ENCODE results near the gene IFT74. TPM values are rescaled to one million over a fixed set of nuclear protein-coding genes. Genes with fewer than 3 reads are reported as not detected.

The IFT74 gene
- total RNA-seq, 1 donor from 2014 or later = 15.6 TPM

- no peaks in the 10 kb centered on the region for H3K27me3 ChIP-seq (ENCODE audit: low read depth)
- no peaks in the 10 kb centered on the region for H3K9me3 ChIP-seq
- intact Hi-C loops (cut with DNase I) = loop anchor here (10.0 kb wide), 1 partner anchor 60 kb away; no protein-coding TSS in a partner anchor
- no peak for DNase-seq
- peaks cover 6% of the 10 kb centered on the region for H3K36me3 ChIP-seq
- no peak for ATAC-seq
- no peak for TF ChIP-seq CTCF (IDR thresholded peaks at IDR 0.05)
- H3K27ac ChIP-seq = no peak overlapping the region
- H3K4me3 ChIP-seq = no peak overlapping the region
- H3K4me1 ChIP-seq = no peaks in the 10 kb centered on the region
Observed at GRCh38 chr9:26974927-26975326, 18.7 kb downstream of the IFT74 start.

GRCh38 chr9:26975728-26976707 lies 19.8 kb downstream of the IFT74 start:
- H3K4me3 ChIP-seq = no peak overlapping the region
- H3K36me3 ChIP-seq = peaks cover 8% of the 10 kb centered on the region
- intact Hi-C loops (cut with DNase I) = loop anchor here (10.0 kb wide), 1 partner anchor 59 kb away; no protein-coding TSS in a partner anchor
- no peaks in the 10 kb centered on the region for H3K27me3 ChIP-seq (ENCODE audit: low read depth)
- H3K9me3 ChIP-seq = no peaks in the 10 kb centered on the region
- peak; percentile 56 for TF ChIP-seq CTCF (IDR thresholded peaks at IDR 0.05)
- H3K27ac ChIP-seq = no peak overlapping the region
- DNase-seq = no peak
- ATAC-seq = peak; percentile 32 to 59
- H3K4me1 ChIP-seq = no peaks in the 10 kb centered on the region

- no peak for DNase-seq
- intact Hi-C loops (cut with DNase I) = no loop called here
- no peaks in the 10 kb centered on the region for H3K4me1 ChIP-seq
- no peak overlapping the region for H3K27ac ChIP-seq
- peaks cover 67% of the 10 kb centered on the region for H3K36me3 ChIP-seq
- H3K4me3 ChIP-seq = no peak overlapping the region
- no peak for TF ChIP-seq CTCF (IDR thresholded peaks at IDR 0.05)
- H3K9me3 ChIP-seq = no peaks in the 10 kb centered on the region
- no peaks in the 10 kb centered on the region for H3K27me3 ChIP-seq (ENCODE audit: low read depth)
- no peak for ATAC-seq
Observed at GRCh38 chr9:26983340-26983739, 27.1 kb downstream of the IFT74 start.

GRCh38 chr9:26995810-26996209 lies 39.6 kb downstream of the IFT74 start:
- no peak for DNase-seq
- TF ChIP-seq CTCF (IDR thresholded peaks at IDR 0.05) = no peak
- Histone ChIP-seq H3K4me3 (no peak overlapping the region), H3K4me1 (no peaks in the 10 kb centered on the region), H3K27me3 (ENCODE audit: low read depth) (no peaks in the 10 kb centered on the region), H3K36me3 (peaks cover 10% of the 10 kb centered on the region), H3K27ac (no peak overlapping the region), H3K9me3 (no peaks in the 10 kb centered on the region)
- intact Hi-C loops (cut with DNase I) = no loop called here
- ATAC-seq = no peak

GRCh38 chr9:27003426-27004077 lies 47.3 kb downstream of the IFT74 start:
- H3K27ac ChIP-seq = no peak overlapping the region
- peaks cover 2% of the 10 kb centered on the region for H3K36me3 ChIP-seq
- no peak overlapping the region for H3K4me3 ChIP-seq
- H3K27me3 ChIP-seq (ENCODE audit: low read depth) = no peaks in the 10 kb centered on the region
- intact Hi-C loops (cut with DNase I) = no loop called here
- no peaks in the 10 kb centered on the region for H3K4me1 ChIP-seq
- no peak for TF ChIP-seq CTCF (IDR thresholded peaks at IDR 0.05)
- DNase-seq (no peak), ATAC-seq (no peak)
- H3K9me3 ChIP-seq = no peaks in the 10 kb centered on the region

Measured in lower lobe of right lung (tissue), 2 donors.